ENCODE data around the gene ZSWIM4. TPM values are rescaled to one million over a fixed set of nuclear protein-coding genes. Genes with fewer than 3 reads are reported as not detected.
A peak's percentile ranks its signal among the peaks of the same experiment; 100 is the strongest.

The ZSWIM4 gene
- polyA plus RNA-seq, 3 donors = 0.19 to 1.1 (median 0.23) TPM

GRCh38 chr19:13840305-13841085 lies 45.3 kb downstream of the ZSWIM4 start:
- Histone ChIP-seq H3K36me3 (replicated peaks in 1 of 2; ENCODE audit: control insufficient read depth in 1 of 2, insufficient read depth in 2 of 2, low read length in 2 of 2) (peaks cover 0 to 7% of the 10 kb centered on the region in 2 donors), H3K9me3 (replicated peaks in 1 of 2; ENCODE audit: control insufficient read depth in 1 of 2, insufficient read depth in 1 of 2, low read length in 2 of 2) (no peaks in the 10 kb centered on the region), H3K4me3 (replicated peaks in 1 of 3; ENCODE audit: low read depth in 2 of 3, low read length in 3 of 3) (peak overlapping the region; percentile 69 to 97 (median 90)), H3K27me3 (ENCODE audit: control insufficient read depth in 2 of 2, insufficient read depth in 2 of 2, low read length in 2 of 2) (no peaks in the 10 kb centered on the region), H3K4me2 (replicated peaks; ENCODE audit: extremely low read depth, low read length, poor library complexity, severe bottlenecking) (peak overlapping the region; percentile 96), H3K9ac (ENCODE audit: insufficient read depth, low read length, poor library complexity, severe bottlenecking) (peak overlapping the region; percentile 100), H3K27ac (ENCODE audit: low read depth in 1 of 2, low read length in 2 of 2) (peak overlapping the region; percentile 99 to 100), H3K79me2 (ENCODE audit: insufficient read depth, low read length) (peaks cover 86% of the 10 kb centered on the region), H4K20me1 (ENCODE audit: insufficient read depth, low read length) (peaks cover 69% of the 10 kb centered on the region), H2AFZ (ENCODE audit: insufficient read depth, low read depth, low read length, poor library complexity, severe bottlenecking) (no peak overlapping the region), H3K4me1 (ENCODE audit: control insufficient read depth in 1 of 2, insufficient read depth in 2 of 2, low read length in 2 of 2) (peaks cover 62 to 70% of the 10 kb centered on the region in 2 donors)
- H3K4me3 Mint-ChIP-seq = peak overlapping the region; percentile 91 to 96
- intact Hi-C loops (cut with micrococcal nuclease) = loop anchor here (10.0 kb wide), 2 partner anchors 686 to 1056 kb away; partner anchors contain the start of genes IER2 (in 1 of the 2) and STX10 (in 1 of the 2)
- DNase-seq = peak; percentile 84 to 85 (median 84)
- peaks cover 0 to 16% (median 6%) of the 10 kb centered on the region in 3 donors for H3K27me3 Mint-ChIP-seq (ENCODE audit: low read depth in 3 of 3)
- peaks cover 17 to 34% of the 10 kb centered on the region in 2 donors for H3K36me3 Mint-ChIP-seq
- 9% methylated on average over 17 of the region's 23 CpGs for WGBS (ENCODE audit: insufficient coverage)
- H3K27ac Mint-ChIP-seq = peak overlapping the region; percentile 98 to 100 (median 99)
- H3K4me1 Mint-ChIP-seq = peaks cover 49% of the 10 kb centered on the region
- no peak for TF ChIP-seq CTCF (IDR thresholded peaks at IDR 0.05)
- H3K9me3 Mint-ChIP-seq = peaks cover 0 to 7% (median 2%) of the 10 kb centered on the region in 7 donors

GRCh38 chr19:13841086-13841961 lies 46.1 kb downstream of the ZSWIM4 start:
- H3K36me3 Mint-ChIP-seq = peaks cover 13 to 27% of the 10 kb centered on the region in 2 donors
- no peak overlapping the region for H2AFZ ChIP-seq (ENCODE audit: insufficient read depth, low read depth, low read length, poor library complexity, severe bottlenecking)
- peaks cover 49% of the 10 kb centered on the region for H3K4me1 Mint-ChIP-seq
- TF ChIP-seq CTCF (IDR thresholded peaks at IDR 0.05) = no peak
- peak overlapping the region; percentile 99 to 100 for H3K27ac ChIP-seq (ENCODE audit: low read depth in 1 of 2, low read length in 2 of 2)
- peaks cover 0 to 16% (median 4%) of the 10 kb centered on the region in 3 donors for H3K27me3 Mint-ChIP-seq (ENCODE audit: low read depth in 3 of 3)
- intact Hi-C loops (cut with micrococcal nuclease) = loop anchor here (10.0 kb wide), 2 partner anchors 687 to 1057 kb away; partner anchors contain the start of genes IER2 (in 1 of the 2) and STX10 (in 1 of the 2)
- H3K4me3 Mint-ChIP-seq = peak overlapping the region; percentile 91 to 96
- peak; percentile 35 to 58 (median 43) for DNase-seq
- WGBS (ENCODE audit: insufficient coverage) = 35% methylated on average over 25 of the region's 26 CpGs
- H3K27me3 ChIP-seq (ENCODE audit: control insufficient read depth in 2 of 2, insufficient read depth in 2 of 2, low read length in 2 of 2) = no peaks in the 10 kb centered on the region
- H3K4me2 ChIP-seq (replicated peaks; ENCODE audit: extremely low read depth, low read length, poor library complexity, severe bottlenecking) = peak overlapping the region; percentile 96
- peak overlapping the region; percentile 69 to 97 (median 90) for H3K4me3 ChIP-seq (replicated peaks in 1 of 3; ENCODE audit: low read depth in 2 of 3, low read length in 3 of 3)
- peaks cover 78% of the 10 kb centered on the region for H3K79me2 ChIP-seq (ENCODE audit: insufficient read depth, low read length)
- no peaks in the 10 kb centered on the region for H3K9me3 ChIP-seq (replicated peaks in 1 of 2; ENCODE audit: control insufficient read depth in 1 of 2, insufficient read depth in 1 of 2, low read length in 2 of 2)
- H3K9ac ChIP-seq (ENCODE audit: insufficient read depth, low read length, poor library complexity, severe bottlenecking) = peak overlapping the region; percentile 100
- peaks cover 61 to 70% of the 10 kb centered on the region in 2 donors for H3K4me1 ChIP-seq (ENCODE audit: control insufficient read depth in 1 of 2, insufficient read depth in 2 of 2, low read length in 2 of 2)
- H3K27ac Mint-ChIP-seq = peak overlapping the region; percentile 98 to 100 (median 99)
- H4K20me1 ChIP-seq (ENCODE audit: insufficient read depth, low read length) = peaks cover 60% of the 10 kb centered on the region
- H3K9me3 Mint-ChIP-seq = peaks cover 0 to 7% (median 2%) of the 10 kb centered on the region in 7 donors
- H3K36me3 ChIP-seq (replicated peaks in 1 of 2; ENCODE audit: control insufficient read depth in 1 of 2, insufficient read depth in 2 of 2, low read length in 2 of 2) = peaks cover 0 to 1% of the 10 kb centered on the region in 2 donors

Data from CD14-positive monocyte (primary cell).